NB4 (cell line): Measurements from ENCODE around the gene CTIF.

Experiments used
- CTCF ChIP-seq: IDR thresholded peaks from one replicate; pipeline ENCODE4 v1.5.1; 2012; ENCODE audit warnings: low read depth, low read length
- MYC ChIP-seq: IDR thresholded peaks from 2 replicates; pipeline ENCODE4 v1.6.1; 2011; ENCODE audit warnings: low read depth, low read length
- POLR2A ChIP-seq: IDR thresholded peaks from 2 replicates; pipeline ENCODE4 v1.6.1; 2011; ENCODE audit warnings: mild to moderate bottlenecking; ENCODE audit not compliant: insufficient read length; ENCODE audit errors: extremely low read depth
- TF ChIP-seq, protein P1 (sequence below): IDR thresholded peaks from 2 replicates; pipeline ENCODE4 v1.6.1; 2011; ENCODE audit warnings: low read depth, low read length

GRCh38 chr18:48839819-48840490 is 301.1 kb downstream of the CTIF start:
- TF ChIP-seq CTCF (no peak), POLR2A (no peak), MYC (no peak)
- TF ChIP-seq, protein P1, sequence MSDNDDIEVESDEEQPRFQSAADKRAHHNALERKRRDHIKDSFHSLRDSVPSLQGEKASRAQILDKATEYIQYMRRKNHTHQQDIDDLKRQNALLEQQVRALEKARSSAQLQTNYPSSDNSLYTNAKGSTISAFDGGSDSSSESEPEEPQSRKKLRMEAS, result no peak
